NOMO-1 treated with dmso at 0.1 percent for 144 hours (cell line): ENCODE results near the gene GCN1.

ENCODE experiments used
- DNase-seq: peaks from one replicate; lab custom pipeline; 2025; ENCODE audit not compliant: unreplicated experiment; lab: John Stamatoyannopoulos, UW

Gene GCN1

GRCh38 chr12:120230326-120230973 is 35.9 kb upstream of the GCN1 start:
- DNase-seq, result no peak

- no peak for DNase-seq
Observed at GRCh38 chr12:120229487-120230325, 35.2 kb upstream of the GCN1 start.

- no peak for DNase-seq
Observed at GRCh38 chr12:120229071-120229486, 34.6 kb upstream of the GCN1 start.

DNA sequence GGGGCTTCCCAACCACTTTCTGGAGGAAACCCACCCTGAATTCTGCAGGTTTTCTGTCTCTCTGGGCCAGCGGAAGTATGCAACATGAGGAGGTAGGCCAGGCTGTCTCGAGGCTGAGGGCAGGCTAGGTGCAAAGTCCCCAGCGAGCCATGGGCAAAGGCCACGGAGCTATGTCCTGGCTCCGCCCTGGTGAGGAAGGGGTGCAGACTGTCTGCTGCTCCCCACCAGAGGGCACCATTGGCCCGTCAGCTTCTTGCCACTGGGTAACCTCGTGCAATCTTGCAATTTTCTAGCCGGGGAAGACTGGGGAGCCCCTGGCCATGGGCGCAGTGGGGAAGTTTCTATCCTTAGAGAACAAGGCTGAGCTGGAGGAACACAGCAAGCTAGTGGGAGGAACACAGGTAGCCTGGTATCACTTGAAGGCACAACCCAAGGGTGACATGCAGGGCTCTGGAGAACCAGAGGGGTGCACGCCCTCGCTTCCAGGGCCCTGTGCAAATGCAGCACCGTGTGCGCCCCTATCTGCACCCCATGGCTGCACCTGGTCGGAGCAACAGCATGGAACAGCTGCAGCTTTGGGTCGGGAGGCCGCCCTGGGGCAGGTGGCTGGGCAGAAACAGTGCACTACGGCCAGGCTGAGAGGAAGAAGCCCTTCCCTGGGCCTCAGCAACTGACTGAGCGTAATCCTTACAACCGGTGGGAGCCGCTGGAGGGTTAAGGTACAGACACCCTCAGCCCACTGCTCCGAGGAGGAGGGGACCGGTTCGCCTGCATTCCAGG is 34.0 kb upstream of the GCN1 start:
- DNase-seq, result peak; percentile 70

DNA sequence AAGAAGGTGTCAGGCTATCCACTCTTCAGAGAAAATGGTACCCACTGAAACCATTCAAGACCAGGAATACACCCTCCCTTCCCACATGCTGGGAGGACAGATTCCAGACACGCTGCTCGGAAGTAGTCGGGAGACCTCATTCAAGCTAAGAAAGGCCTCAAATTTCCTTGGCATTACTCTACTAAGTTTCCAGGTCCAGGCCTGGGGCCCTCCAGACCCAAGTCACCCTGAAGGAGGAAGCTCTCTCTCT is 33.5 kb upstream of the GCN1 start:
- no peak for DNase-seq

DNA sequence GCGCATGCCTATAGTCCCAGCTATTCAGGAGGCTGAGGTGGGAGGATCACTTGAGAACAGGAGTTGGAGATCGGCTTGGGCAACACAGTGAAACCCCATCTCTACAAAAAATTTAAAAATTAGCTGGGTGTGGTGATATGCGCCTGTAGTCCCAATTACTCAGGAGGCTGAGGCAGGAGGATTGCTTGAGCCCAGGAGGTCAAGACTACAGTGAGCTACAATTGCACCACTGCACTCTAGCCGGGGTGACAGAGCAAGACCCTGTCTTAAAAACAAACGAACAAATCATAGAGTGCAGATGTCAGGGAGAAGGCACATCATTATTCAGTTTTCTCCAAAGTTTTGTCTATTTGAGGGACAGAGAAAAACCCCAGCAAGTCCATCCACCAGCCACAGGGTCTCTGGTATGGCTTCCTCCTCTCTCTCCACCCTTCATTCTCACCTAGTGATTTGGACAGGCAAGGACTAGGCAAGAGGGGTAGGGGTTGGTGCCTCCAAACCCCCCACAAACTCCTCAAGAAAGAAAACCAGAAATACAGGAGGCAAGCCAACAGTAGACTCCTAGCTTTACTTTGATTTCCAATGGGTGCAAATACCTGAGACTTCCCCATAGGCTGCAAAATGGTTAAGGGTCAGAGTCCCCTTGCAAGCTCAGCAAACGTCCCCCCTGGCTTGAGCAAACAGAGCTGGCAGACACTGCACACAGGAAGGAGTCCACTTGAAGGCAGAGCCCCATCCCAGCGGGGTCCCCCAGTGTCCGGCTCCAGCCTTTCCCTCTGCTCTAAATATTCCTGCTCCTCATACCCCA is 32.9 kb upstream of the GCN1 start:
- DNase-seq, result no peak

GRCh38 chr12:120225852-120226640 is 31.5 kb upstream of the GCN1 start:
- DNase-seq, result peak; percentile 9

DNA sequence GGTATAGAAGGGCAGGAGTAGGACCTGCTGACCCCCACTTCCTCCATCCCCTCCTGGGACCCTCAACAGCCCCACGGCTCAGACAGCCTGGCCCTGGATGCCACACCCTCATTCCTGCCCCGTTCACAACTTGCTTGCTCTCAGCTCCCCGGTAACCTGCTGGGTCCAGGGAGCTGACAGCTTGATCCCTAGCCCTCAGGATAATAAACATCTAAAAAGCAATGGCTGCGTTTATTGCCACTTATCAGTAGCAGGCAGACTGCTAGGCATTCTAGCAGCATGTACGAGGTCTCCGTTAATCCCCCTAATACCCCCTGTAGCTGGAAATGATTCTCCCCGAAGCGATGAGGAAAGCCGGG is 30.7 kb upstream of the GCN1 start:
- no peak for DNase-seq

- no peak for DNase-seq
Observed at GRCh38 chr12:120224304-120225199, 30.0 kb upstream of the GCN1 start.

DNA sequence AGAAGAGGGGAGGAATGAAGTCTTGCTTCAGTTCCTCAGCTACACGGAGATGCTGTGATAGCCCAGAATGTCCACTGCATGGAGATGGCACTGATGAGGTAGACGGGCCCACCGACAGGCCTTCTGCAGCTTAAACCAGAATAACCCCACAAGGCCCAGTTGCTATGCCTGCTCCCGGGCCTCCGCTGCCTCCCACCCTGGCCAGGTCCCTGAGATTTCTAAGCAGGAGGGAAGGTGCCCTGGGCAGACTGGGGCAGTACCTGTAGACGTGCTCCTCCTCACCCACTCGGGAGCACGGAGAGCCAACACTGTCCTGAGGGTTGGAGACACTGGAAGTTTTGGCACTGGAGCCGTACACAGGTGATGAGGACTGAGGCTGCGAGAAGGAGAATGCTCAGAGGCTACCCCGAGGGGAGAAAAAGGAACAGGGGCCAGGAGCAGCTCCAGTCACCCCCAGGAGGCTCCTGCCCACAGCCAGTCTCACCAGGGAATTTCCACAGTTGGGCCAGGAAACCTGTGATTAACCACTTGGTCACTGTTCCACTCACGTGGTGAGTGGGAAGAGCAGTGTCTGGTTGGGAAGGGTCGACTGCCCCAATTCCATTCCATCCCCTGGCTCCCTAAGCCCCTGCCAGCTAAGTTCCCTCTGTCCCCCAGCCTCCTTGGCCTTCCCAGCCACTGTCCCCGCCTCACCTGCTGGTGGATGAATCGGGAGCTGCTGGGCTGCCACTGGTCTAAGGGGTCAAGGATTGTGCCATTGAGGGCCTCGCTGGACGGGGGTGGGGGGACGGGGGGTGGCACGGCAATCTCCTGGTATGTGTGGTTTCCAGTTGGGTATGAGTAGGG is 29.2 kb upstream of the GCN1 start:
- DNase-seq, result no peak

DNA sequence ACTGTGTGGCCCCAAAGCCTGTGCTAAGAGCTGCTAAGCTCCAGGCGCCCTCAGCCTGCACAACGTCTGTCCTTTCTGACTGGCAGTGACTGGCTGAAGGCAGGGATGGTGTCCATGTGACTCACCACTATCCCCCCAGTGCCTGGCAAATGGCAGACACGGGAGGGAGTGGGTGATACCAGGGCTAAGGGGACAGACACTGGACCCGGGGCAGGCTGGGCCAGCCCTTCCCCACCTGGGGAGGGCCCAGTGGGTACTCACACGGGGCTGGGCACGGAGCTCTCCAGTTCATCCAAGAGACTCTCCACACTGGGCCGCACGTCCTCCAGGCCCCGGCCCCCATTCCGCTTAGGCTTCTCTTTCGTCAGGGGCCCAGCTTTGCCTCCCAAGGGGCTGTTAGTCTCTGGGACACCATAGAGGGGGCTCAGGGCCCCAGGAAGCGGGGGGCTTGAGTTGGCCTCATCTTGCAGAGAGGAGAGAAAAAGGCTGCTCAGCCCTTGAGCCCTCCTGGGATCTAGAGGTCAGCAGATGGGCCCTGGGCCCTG is 27.8 kb upstream of the GCN1 start:
- DNase-seq, result no peak

GRCh38 chr12:120221576-120221900 is 27.0 kb upstream of the GCN1 start:
- no peak for DNase-seq

- no peak for DNase-seq
Observed at GRCh38 chr12:120220838-120221575, 26.5 kb upstream of the GCN1 start.

- DNase-seq, result no peak
Observed at GRCh38 chr12:120218680-120219606, 24.4 kb upstream of the GCN1 start.

DNA sequence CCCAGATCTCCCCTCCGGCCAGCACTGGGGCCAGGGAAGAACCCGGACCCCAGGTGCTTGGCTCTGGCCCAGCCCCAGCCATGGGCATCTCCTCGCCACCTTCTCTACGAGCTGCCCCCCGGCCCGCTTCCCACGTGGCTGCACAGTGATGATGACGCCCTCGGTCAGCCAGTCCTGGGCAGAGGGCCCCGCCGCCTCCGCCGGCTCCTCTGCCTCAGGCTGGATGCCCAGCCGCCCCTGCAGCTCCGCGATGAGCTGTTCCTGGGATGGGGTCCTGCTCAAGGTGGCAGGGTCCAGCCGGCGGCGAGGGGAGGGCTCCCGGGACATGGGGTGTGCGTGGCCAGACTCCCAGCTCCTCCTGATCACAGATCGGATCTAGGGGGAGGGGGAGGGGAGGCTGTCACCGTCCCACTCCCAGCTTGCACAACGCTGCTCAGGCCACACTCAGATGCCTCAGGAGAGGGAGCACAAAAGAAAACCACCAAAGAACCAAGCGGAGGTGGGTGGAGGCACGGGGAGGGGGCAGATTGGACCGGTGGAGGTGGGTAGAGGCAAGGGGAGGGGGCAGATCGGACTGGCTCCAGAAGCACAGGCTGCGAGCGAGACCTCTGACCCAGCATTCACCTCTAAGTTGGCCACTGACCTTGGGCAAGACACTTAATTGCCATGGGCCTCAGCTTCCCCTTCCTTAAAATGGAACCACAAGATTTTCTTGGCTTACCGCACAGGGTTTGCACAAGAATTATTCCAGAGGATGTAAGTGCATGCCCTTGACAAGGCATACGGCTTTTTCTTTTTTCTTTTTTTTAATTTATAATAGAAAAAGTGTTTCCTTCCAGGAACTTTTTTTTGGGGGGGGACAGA is 22.5 kb upstream of the GCN1 start:
- peak; percentile 64 for DNase-seq
